K562 (cell line): ENCODE measurements around the gene ARHGEF40.

ENCODE experiments used
- BACH1 ChIP-seq: fragments of 200-800 bp; sonication (Bioruptor generic); IDR thresholded peaks from 2 replicates; pipeline ENCODE4 v1.6.1; 2016; ENCODE audit warnings: missing genetic modification characterization, missing compliant biosample characterization
- CSDE1 ChIP-seq, 2 experiments: fragments of 450-650 bp; IDR thresholded peaks; 2 replicates each; pipeline ENCODE4 v1.6.1; 2016; ENCODE audit warnings: mild to moderate bottlenecking in 1 of 2
- CTCF ChIP-seq, 3 experiments: IDR thresholded peaks in 2 of 3; conservative IDR thresholded peaks in 1 of 3; 2 replicates each; pipeline ENCODE4 v1.5.1; 2011 to 2012; ENCODE audit warnings: low read length in 3 of 3, mild to moderate bottlenecking in 3 of 3, control low read depth in 2 of 3, improper control_type of control experiment in 1 of 3, inconsistent platforms in 1 of 3, low read depth in 1 of 3, mixed read lengths in 1 of 3, moderate library complexity in 1 of 3; ENCODE audit not compliant: insufficient read depth in 2 of 3
- GTF2F1 ChIP-seq: IDR thresholded peaks from 2 replicates; pipeline ENCODE4 v1.6.1; 2011; ENCODE audit warnings: low read depth, low read length, improper control_type of control experiment
- KAT2B ChIP-seq: IDR thresholded peaks from one replicate; pipeline ENCODE4 v1.6.1; 2012; ENCODE audit warnings: low read depth, mild to moderate bottlenecking, control low read depth, inconsistent platforms, low read length, moderate library complexity
- NBN ChIP-seq: fragments of 450-650 bp; IDR thresholded peaks from 2 replicates; pipeline ENCODE4 v1.6.1; 2016; ENCODE audit warnings: low read depth, mild to moderate bottlenecking
- YBX1 ChIP-seq: fragments of 450-650 bp; IDR thresholded peaks from 2 replicates; pipeline ENCODE4 v1.7.1; 2016; ENCODE audit warnings: mild to moderate bottlenecking
- ZNF165 ChIP-seq: fragments of 250-450 bp; sonication (Bioruptor Pico); IDR thresholded peaks from 2 replicates; pipeline ENCODE4 v1.4.0; 2020; ENCODE audit warnings: borderline replicate concordance

- no peak for TF ChIP-seq CSDE1 (IDR thresholded peaks at IDR 0.05)
- TF ChIP-seq GTF2F1: no peak
- TF ChIP-seq CTCF (IDR thresholded peaks at IDR 0.05 in 2 of 3, conservative IDR thresholded peaks at IDR 0.05 in 1 of 3; ENCODE audit: insufficient read depth in 2 of 3, low read depth in 1 of 3, low read length in 3 of 3): no peak
- TF ChIP-seq BACH1 (tag): no peak
- TF ChIP-seq ZNF165: no peak
- TF ChIP-seq YBX1: no peak
- no peak for TF ChIP-seq KAT2B
- TF ChIP-seq NBN: no peak
Measured at GRCh38 chr14:21105095-21105494, 35.0 kb downstream of the ARHGEF40 start.
